ENCODE results near the gene MXRA5. TPM values are rescaled to one million over a fixed set of nuclear protein-coding genes. Genes with fewer than 3 reads are reported as not detected.
"Not testable (repeated sequence)": the region's sequence is repeated elsewhere in the genome, so short reads cannot be mapped to it uniquely, and the experiment has no call there.

The MXRA5 gene
- total RNA-seq, 1 donor from 2014 or later = 2.0 TPM

- intact Hi-C loops (cut with micrococcal nuclease) = no loop called here
- no peak for TF ChIP-seq CTCF (IDR thresholded peaks at IDR 0.05; ENCODE audit: borderline replicate concordance)
- no peak for DNase-seq
These were observed 1.7 kb upstream of the MXRA5 start for GRCh38 chrX:3348191-3348590.

GRCh38 chrX:3345281-3346191 lies 916 bp downstream of the MXRA5 start:
- Histone ChIP-seq H3K27ac (replicated peaks) (peak overlapping the region; percentile 82), H3K36me3 (no peaks in the 10 kb centered on the region), H3K4me3 (peak overlapping the region; percentile 65), H3K9me3 (replicated peaks) (no peaks in the 10 kb centered on the region), H3K27me3 (ENCODE audit: low read depth) (peaks cover 19% of the 10 kb centered on the region), H3K4me1 (no peaks in the 10 kb centered on the region)
- intact Hi-C loops (cut with micrococcal nuclease) = no loop called here
- no peak for TF ChIP-seq CTCF (IDR thresholded peaks at IDR 0.05; ENCODE audit: borderline replicate concordance)
- DNase-seq = peak; percentile 58

More at GRCh38 chrX:3348191-3348590, 1.7 kb upstream of the MXRA5 start:
- Histone ChIP-seq H3K9me3 (replicated peaks) (no peaks in the 10 kb centered on the region), H3K27ac (replicated peaks) (no peak overlapping the region), H3K4me3 (no peak overlapping the region), H3K4me1 (no peaks in the 10 kb centered on the region), H3K27me3 (ENCODE audit: low read depth) (peaks cover 18% of the 10 kb centered on the region), H3K36me3 (no peaks in the 10 kb centered on the region)

GRCh38 chrX:3343569-3343968 lies 2.9 kb downstream of the MXRA5 start:
- H3K27ac ChIP-seq (replicated peaks); H3K9me3 ChIP-seq (replicated peaks); H3K36me3 ChIP-seq; intact Hi-C loops (cut with micrococcal nuclease); H3K4me3 ChIP-seq; H3K4me1 ChIP-seq; DNase-seq: not testable (repeated sequence)
- peaks cover 19% of the 10 kb centered on the region for H3K27me3 ChIP-seq (ENCODE audit: low read depth)

GRCh38 chrX:3340016-3340415 lies 6.4 kb downstream of the MXRA5 start:
- TF ChIP-seq CTCF (IDR thresholded peaks at IDR 0.05; ENCODE audit: borderline replicate concordance) = no peak
- intact Hi-C loops (cut with micrococcal nuclease) = no loop called here
- H3K4me1 ChIP-seq = no peaks in the 10 kb centered on the region

GRCh38 chrX:3326681-3327080 lies 19.8 kb downstream of the MXRA5 start:
- Histone ChIP-seq H3K9me3 (replicated peaks) (no peaks in the 10 kb centered on the region), H3K4me1 (no peaks in the 10 kb centered on the region), H3K27me3 (ENCODE audit: low read depth) (no peaks in the 10 kb centered on the region), H3K4me3 (no peak overlapping the region), H3K36me3 (no peaks in the 10 kb centered on the region), H3K27ac (replicated peaks) (no peak overlapping the region)
- no peak for DNase-seq
- intact Hi-C loops (cut with micrococcal nuclease) = no loop called here
- no peak for TF ChIP-seq CTCF (IDR thresholded peaks at IDR 0.05; ENCODE audit: borderline replicate concordance)

More at GRCh38 chrX:3340016-3340415, 6.4 kb downstream of the MXRA5 start:
- Histone ChIP-seq H3K9me3 (replicated peaks) (no peaks in the 10 kb centered on the region), H3K36me3 (no peaks in the 10 kb centered on the region), H3K4me3 (no peak overlapping the region), H3K27ac (replicated peaks) (no peak overlapping the region), H3K27me3 (ENCODE audit: low read depth) (peaks cover 11% of the 10 kb centered on the region)
- no peak for DNase-seq

- Histone ChIP-seq H3K27ac (replicated peaks) (no peak overlapping the region), H3K36me3 (no peaks in the 10 kb centered on the region), H3K9me3 (replicated peaks) (no peaks in the 10 kb centered on the region), H3K4me3 (no peak overlapping the region), H3K4me1 (no peaks in the 10 kb centered on the region), H3K27me3 (ENCODE audit: low read depth) (no peaks in the 10 kb centered on the region)
- DNase-seq = no peak
- no peak for TF ChIP-seq CTCF (IDR thresholded peaks at IDR 0.05; ENCODE audit: borderline replicate concordance)
- intact Hi-C loops (cut with micrococcal nuclease) = no loop called here
These were observed 25.9 kb downstream of the MXRA5 start for GRCh38 chrX:3320471-3321046.
